ENCODE measurements around the gene S100PBP.
"Not testable (repeated sequence)": the region's sequence is repeated elsewhere in the genome, so short reads cannot be mapped to it uniquely, and the experiment has no call there.

S100PBP gene

GRCh38 chr1:32786856-32787255, 30.6 kb upstream of the S100PBP start:
- no peak for DNase-seq

GRCh38 chr1:32789356-32789755, 28.1 kb upstream of the S100PBP start:
- DNase-seq = not testable (repeated sequence)

GRCh38 chr1:32791881-32792280, 25.6 kb upstream of the S100PBP start:
- no peak for DNase-seq

GRCh38 chr1:32795763-32796162, 21.7 kb upstream of the S100PBP start:
- DNase-seq = not testable (repeated sequence)

GRCh38 chr1:32797456-32797855, 20.0 kb upstream of the S100PBP start:
- DNase-seq = no peak

- no peak for DNase-seq
Measured at GRCh38 chr1:32798191-32798590, 19.3 kb upstream of the S100PBP start.

GRCh38 chr1:32798679-32799416, 18.6 kb upstream of the S100PBP start:
- no peak for DNase-seq

GRCh38 chr1:32801096-32801715, 16.2 kb upstream of the S100PBP start:
- no peak for DNase-seq

- not testable (repeated sequence) for DNase-seq
Measured at GRCh38 chr1:32804460-32804859, 13.0 kb upstream of the S100PBP start.

- DNase-seq = no peak
Measured at GRCh38 chr1:32806290-32806689, 11.2 kb upstream of the S100PBP start.

- no peak for DNase-seq
Measured at GRCh38 chr1:32806910-32807523, 10.4 kb upstream of the S100PBP start.

GRCh38 chr1:32808580-32808979, 8.9 kb upstream of the S100PBP start:
- DNase-seq = no peak

- no peak for DNase-seq
Measured at GRCh38 chr1:32810358-32810757, 7.1 kb upstream of the S100PBP start.

- no peak for DNase-seq
Measured at GRCh38 chr1:32811265-32811664, 6.2 kb upstream of the S100PBP start.

GRCh38 chr1:32811917-32812316, 5.5 kb upstream of the S100PBP start:
- DNase-seq = no peak

GRCh38 chr1:32813941-32814739, 3.3 kb upstream of the S100PBP start:
- DNase-seq = no peak

GRCh38 chr1:32816676-32817158, 736 bp upstream of the S100PBP start:
- DNase-seq = peak; percentile 25 to 51

- peak; percentile 68 to 79 for DNase-seq
Measured at GRCh38 chr1:32817815-32818786, 648 bp downstream of the S100PBP start.

- no peak for DNase-seq
Measured at GRCh38 chr1:32818804-32819541, 1.5 kb downstream of the S100PBP start.

- DNase-seq = no peak
Measured at GRCh38 chr1:32825181-32825580, 7.7 kb downstream of the S100PBP start.

- DNase-seq = no peak
Measured at GRCh38 chr1:32828341-32828740, 10.9 kb downstream of the S100PBP start.

All from NCI-H2081 (cell line).